ENCODE data around the gene GRIA1. TPM values are rescaled to one million over a fixed set of nuclear protein-coding genes. Genes with fewer than 3 reads are reported as not detected.

GRIA1 gene
- total RNA-seq, 1 donor from 2014 or later = not detected

DNA sequence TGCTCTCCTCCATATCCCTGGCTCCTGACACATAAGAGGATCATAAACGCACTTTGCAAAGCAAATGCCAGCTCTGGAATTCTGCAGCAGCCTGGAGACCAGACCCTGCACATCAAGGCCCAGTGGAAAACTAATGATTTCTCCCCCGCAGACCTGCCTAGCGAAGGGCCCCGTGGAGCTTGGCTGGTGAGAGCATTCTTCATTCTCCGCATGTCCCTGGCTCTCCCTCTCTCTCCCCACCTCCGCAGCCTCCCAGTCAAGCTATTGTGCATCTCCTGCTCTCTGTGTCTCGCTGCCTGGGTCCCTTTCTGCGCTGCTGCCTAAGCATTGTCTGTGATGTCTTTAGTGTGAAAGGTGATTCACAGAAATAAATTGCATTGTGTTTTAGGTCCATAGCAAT is 46.7 kb downstream of the GRIA1 start:
- H3K27me3 Mint-ChIP-seq (ENCODE audit: insufficient read depth) = no peaks in the 10 kb centered on the region
- intact Hi-C loops (cut with micrococcal nuclease) = no loop called here
- H3K4me3 Mint-ChIP-seq = no peak overlapping the region
- no peak overlapping the region for H3K27ac Mint-ChIP-seq
- H3K4me1 Mint-ChIP-seq (ENCODE audit: low read depth) = no peaks in the 10 kb centered on the region
- H3K36me3 Mint-ChIP-seq (ENCODE audit: low read depth) = no peaks in the 10 kb centered on the region
- H3K9me3 Mint-ChIP-seq = no peaks in the 10 kb centered on the region
- no peak for DNase-seq (ENCODE audit: low spot score)

DNA sequence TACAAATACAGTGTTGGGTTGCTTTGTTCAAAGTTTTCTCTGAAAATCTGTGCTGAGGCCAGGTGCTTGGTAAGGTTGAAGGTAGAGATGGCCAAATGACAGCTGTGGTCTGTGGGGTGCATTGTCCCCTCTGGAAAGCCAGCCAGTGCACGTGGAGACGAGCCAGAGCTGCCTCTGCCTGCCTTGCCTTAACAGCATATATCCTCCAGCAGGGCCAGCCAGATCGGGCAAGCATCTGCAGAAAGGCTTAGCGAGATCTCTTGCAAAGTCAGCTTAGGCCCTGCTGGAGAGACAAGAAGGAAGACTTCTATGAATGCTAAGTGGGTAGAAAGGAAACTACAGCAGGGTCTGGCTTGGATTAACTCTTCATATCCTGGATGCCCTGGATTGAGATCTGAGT is 49.5 kb downstream of the GRIA1 start:
- no peak overlapping the region for H3K4me3 Mint-ChIP-seq
- no peak for DNase-seq (ENCODE audit: low spot score)
- no peaks in the 10 kb centered on the region for H3K9me3 Mint-ChIP-seq
- H3K36me3 Mint-ChIP-seq (ENCODE audit: low read depth) = no peaks in the 10 kb centered on the region
- H3K27ac Mint-ChIP-seq = no peak overlapping the region
- intact Hi-C loops (cut with micrococcal nuclease) = no loop called here
- no peaks in the 10 kb centered on the region for H3K4me1 Mint-ChIP-seq (ENCODE audit: low read depth)
- no peaks in the 10 kb centered on the region for H3K27me3 Mint-ChIP-seq (ENCODE audit: insufficient read depth)

DNA sequence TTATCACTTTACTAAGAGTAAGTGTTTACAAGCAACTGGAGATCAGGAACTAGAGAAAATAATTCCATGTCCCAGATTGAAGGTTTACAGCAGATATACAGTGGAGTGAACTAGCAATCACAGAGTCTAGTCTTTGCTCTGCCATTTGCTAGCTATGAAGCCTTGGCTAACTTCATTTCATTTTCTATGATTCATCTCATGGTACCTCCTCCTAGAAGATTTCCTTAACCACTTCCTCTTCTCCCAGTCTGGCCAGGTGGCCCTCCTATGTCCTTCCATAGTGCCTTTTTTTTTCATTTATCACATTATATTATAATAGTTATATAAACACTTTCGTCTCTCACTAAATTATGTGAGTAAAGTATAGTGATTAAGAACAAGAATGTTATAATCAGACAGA is 52.1 kb downstream of the GRIA1 start:
- Mint-ChIP-seq H3K27me3 (ENCODE audit: insufficient read depth) (no peaks in the 10 kb centered on the region), H3K9me3 (no peaks in the 10 kb centered on the region), H3K36me3 (ENCODE audit: low read depth) (no peaks in the 10 kb centered on the region), H3K27ac (no peak overlapping the region), H3K4me3 (no peak overlapping the region), H3K4me1 (ENCODE audit: low read depth) (no peaks in the 10 kb centered on the region)
- no peak for DNase-seq (ENCODE audit: low spot score)
- intact Hi-C loops (cut with micrococcal nuclease) = no loop called here

DNA sequence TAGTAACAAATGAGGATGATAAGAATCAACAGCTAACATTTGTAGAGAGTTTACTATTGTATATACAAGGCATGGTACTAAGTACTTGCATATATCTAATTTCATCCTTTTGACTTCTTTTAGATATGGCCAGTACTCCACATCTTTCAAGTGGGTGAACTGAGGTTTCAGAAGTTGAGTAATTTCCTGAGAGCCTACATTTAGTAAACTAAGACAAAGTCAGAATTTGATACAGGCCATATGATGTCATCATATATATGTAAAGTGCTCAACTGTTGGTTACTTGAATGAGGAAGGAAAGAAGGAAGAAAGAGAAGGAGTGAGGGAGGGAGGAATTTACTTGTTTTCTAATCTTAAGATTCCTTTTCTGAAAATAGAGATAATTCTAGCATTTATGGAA is 52.8 kb downstream of the GRIA1 start:
- Mint-ChIP-seq H3K27ac (no peak overlapping the region), H3K36me3 (ENCODE audit: low read depth) (no peaks in the 10 kb centered on the region), H3K4me3 (no peak overlapping the region), H3K27me3 (ENCODE audit: insufficient read depth) (no peaks in the 10 kb centered on the region), H3K9me3 (no peaks in the 10 kb centered on the region), H3K4me1 (ENCODE audit: low read depth) (no peaks in the 10 kb centered on the region)
- intact Hi-C loops (cut with micrococcal nuclease) = no loop called here
- DNase-seq (ENCODE audit: low spot score) = no peak

DNA sequence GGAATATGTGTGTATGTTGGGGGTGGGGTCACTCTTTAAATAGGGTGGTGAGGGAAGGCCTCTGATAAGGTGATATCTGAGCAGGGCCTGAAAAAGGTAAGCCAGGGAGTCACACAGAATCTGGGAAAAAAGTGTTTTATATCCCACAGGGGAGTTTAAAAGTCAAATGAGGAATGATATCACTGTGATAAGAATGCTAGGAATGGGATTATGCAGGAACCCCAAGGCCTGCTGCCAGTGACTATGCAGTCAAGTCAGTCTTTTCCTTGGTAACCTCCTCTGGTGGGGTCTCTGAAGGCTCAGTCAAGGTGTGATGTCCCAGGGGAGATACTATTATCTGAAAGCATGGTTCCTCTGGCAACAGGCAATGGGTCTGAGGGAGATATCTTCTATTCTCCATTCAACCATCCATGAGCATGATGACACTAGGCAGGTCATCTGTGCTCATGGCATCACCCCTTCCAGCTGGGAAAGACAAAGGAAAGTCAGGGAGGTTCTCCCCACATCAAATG is 53.5 kb downstream of the GRIA1 start:
- no peaks in the 10 kb centered on the region for H3K27me3 Mint-ChIP-seq (ENCODE audit: insufficient read depth)
- H3K36me3 Mint-ChIP-seq (ENCODE audit: low read depth) = no peaks in the 10 kb centered on the region
- H3K4me1 Mint-ChIP-seq (ENCODE audit: low read depth) = no peaks in the 10 kb centered on the region
- H3K4me3 Mint-ChIP-seq = no peak overlapping the region
- intact Hi-C loops (cut with micrococcal nuclease) = no loop called here
- DNase-seq (ENCODE audit: low spot score) = no peak
- no peak overlapping the region for H3K27ac Mint-ChIP-seq
- no peaks in the 10 kb centered on the region for H3K9me3 Mint-ChIP-seq

DNA sequence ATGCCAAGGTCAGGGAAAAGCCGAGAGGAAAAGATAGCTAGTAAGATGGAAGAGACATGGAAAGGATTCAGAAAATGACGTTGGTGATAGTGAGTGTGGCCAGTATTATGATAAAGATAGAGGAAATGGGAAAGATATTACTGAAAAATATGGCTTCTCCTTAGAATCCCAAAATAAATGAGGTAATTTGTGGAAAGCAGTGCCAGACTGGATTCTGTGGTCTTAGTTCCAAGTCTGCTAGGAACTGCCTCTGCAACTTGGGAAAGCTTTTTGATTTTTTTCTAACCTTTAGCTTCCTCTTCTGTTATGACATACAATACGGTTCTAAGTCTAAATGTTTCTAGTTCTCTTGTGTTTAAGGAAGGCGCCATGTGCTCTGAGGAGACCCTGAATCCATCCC is 54.2 kb downstream of the GRIA1 start:
- Mint-ChIP-seq H3K27ac (no peak overlapping the region), H3K36me3 (ENCODE audit: low read depth) (no peaks in the 10 kb centered on the region), H3K9me3 (no peaks in the 10 kb centered on the region), H3K4me1 (ENCODE audit: low read depth) (no peaks in the 10 kb centered on the region), H3K4me3 (no peak overlapping the region), H3K27me3 (ENCODE audit: insufficient read depth) (no peaks in the 10 kb centered on the region)
- intact Hi-C loops (cut with micrococcal nuclease) = no loop called here
- no peak for DNase-seq (ENCODE audit: low spot score)

DNA sequence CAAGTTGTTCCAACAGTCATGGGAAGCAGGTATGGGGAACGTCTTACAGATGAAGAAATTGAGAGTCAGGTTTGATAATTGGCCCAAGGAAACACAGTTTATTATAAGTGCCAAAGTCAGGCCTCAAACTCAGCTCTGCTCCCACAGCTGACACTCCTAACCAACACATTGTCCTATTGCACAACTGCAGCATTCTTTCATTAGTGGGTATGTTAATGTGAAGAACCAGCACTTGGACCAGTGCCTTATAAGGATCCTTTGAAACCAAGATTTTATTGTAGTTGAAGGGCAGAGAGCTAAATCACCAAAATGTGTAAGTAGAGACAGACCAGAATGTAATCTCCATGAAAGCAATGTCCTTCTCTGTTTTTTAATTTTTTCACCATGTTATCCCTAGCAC is 56.1 kb downstream of the GRIA1 start:
- no peak for DNase-seq (ENCODE audit: low spot score)
- H3K36me3 Mint-ChIP-seq (ENCODE audit: low read depth) = no peaks in the 10 kb centered on the region
- intact Hi-C loops (cut with micrococcal nuclease) = no loop called here
- H3K27ac Mint-ChIP-seq = no peak overlapping the region
- no peak overlapping the region for H3K4me3 Mint-ChIP-seq
- no peaks in the 10 kb centered on the region for H3K4me1 Mint-ChIP-seq (ENCODE audit: low read depth)
- H3K9me3 Mint-ChIP-seq = no peaks in the 10 kb centered on the region
- no peaks in the 10 kb centered on the region for H3K27me3 Mint-ChIP-seq (ENCODE audit: insufficient read depth)

DNA sequence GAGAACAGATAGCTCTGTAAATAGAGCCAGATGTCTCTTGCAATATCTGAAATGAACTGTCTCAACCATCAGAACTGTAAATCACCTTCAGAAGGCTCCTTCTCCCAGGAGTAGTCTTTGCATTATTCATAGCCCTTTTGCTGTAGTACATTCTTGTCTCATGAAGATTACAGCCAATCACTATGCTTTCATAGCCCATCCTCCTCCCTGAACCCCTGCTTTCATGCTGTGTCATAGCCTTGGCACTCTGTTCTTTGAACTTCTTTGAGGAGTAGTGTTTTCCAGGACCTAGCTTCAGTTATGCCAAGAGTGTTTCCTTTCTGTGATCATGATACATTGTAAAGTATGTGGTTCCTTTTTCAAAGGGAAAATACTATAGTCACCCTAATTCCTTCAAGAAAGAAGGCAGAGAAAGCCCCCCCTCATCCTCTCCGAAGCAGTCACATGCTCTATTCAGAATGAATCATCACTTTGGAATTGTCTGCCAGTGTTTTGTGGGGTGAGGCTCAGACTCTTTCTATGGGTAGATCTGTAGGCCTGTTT is 61.1 kb downstream of the GRIA1 start:
- intact Hi-C loops (cut with micrococcal nuclease) = no loop called here
- no peaks in the 10 kb centered on the region for H3K27me3 Mint-ChIP-seq (ENCODE audit: insufficient read depth)
- H3K9me3 Mint-ChIP-seq = no peaks in the 10 kb centered on the region
- no peaks in the 10 kb centered on the region for H3K4me1 Mint-ChIP-seq (ENCODE audit: low read depth)
- DNase-seq (ENCODE audit: low spot score) = no peak
- H3K27ac Mint-ChIP-seq = no peak overlapping the region
- no peaks in the 10 kb centered on the region for H3K36me3 Mint-ChIP-seq (ENCODE audit: low read depth)
- H3K4me3 Mint-ChIP-seq = no peak overlapping the region

DNA sequence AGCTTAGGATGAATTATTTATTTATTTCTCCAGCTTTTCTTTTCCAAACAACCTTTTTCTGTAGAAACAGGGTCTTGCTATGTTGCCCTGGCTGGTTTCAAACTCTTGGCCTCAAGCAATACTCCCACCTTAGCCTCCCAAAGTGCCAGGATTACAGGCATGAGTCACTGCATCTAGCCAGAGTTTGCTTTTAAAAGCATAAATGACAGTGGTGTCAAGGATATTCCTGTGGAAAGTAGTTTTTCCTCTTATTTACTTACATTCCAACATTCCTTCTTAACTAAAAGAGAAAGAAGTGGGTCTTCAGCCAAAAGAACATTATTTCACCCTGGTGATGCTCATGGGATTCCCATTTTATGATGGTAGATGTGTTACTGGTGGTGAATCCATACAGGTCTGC is 62.4 kb downstream of the GRIA1 start:
- no peaks in the 10 kb centered on the region for H3K9me3 Mint-ChIP-seq
- no peak overlapping the region for H3K27ac Mint-ChIP-seq
- DNase-seq (ENCODE audit: low spot score) = no peak
- no peak overlapping the region for H3K4me3 Mint-ChIP-seq
- no peaks in the 10 kb centered on the region for H3K36me3 Mint-ChIP-seq (ENCODE audit: low read depth)
- intact Hi-C loops (cut with micrococcal nuclease) = no loop called here
- H3K27me3 Mint-ChIP-seq (ENCODE audit: insufficient read depth) = no peaks in the 10 kb centered on the region
- no peaks in the 10 kb centered on the region for H3K4me1 Mint-ChIP-seq (ENCODE audit: low read depth)

DNA sequence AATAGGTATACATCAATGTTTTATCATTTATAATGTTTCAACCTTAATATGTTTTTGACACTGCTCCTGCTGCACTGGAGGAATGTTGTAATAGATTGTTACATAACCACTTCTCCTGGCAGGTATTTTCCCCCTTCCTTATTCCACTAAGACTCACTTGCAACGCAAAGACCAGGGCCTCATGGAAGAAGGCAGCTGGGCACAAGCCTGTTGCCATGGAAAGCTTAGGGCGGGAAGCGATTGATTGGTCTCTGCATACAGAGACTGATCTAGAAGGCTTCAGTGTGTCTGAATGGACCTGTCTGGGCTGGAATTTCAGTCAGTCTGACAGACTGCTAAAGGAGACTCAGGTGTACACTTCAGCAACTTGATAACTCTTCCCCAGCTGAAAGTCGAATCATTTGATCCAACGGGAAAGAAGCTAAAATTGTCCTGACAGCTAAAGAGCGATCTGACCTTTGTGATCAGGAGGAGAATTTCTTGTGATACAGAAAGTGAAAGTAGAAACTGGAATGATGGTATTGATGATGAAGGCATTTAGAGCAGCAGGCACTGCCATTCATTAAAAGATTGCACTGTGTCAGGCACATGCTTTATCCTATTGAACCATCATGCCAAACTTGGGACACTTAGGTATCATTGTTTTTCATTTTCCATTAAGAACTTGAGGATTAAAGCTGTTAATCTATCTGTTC is 65.1 kb downstream of the GRIA1 start:
- intact Hi-C loops (cut with micrococcal nuclease) = no loop called here
- no peak for DNase-seq (ENCODE audit: low spot score)
- Mint-ChIP-seq H3K4me3 (no peak overlapping the region), H3K4me1 (ENCODE audit: low read depth) (no peaks in the 10 kb centered on the region), H3K27me3 (ENCODE audit: insufficient read depth) (no peaks in the 10 kb centered on the region), H3K9me3 (no peaks in the 10 kb centered on the region), H3K27ac (no peak overlapping the region), H3K36me3 (ENCODE audit: low read depth) (no peaks in the 10 kb centered on the region)

DNA sequence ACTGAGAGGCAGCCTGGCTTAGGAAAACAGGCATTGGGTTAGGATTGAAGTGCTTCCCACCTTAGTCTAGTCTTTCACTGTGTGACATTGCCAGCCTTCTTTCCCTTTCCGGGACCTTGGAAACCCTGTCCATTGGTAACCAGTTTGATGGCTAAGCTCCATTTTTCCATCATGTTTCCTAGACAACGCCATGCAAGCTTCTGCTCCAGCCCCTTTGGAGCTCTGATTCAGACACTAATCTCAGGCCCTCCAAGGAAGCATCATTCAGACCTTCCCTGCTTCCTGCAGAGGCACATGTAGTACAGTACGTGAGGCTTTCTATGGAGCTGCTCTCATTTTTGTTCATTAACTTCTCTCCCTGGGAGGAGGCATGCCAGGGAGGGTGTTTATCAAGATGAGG is 68.5 kb downstream of the GRIA1 start:
- H3K4me3 Mint-ChIP-seq = no peak overlapping the region
- DNase-seq (ENCODE audit: low spot score) = no peak
- intact Hi-C loops (cut with micrococcal nuclease) = no loop called here
- no peaks in the 10 kb centered on the region for H3K27me3 Mint-ChIP-seq (ENCODE audit: insufficient read depth)
- H3K27ac Mint-ChIP-seq = no peak overlapping the region
- H3K9me3 Mint-ChIP-seq = no peaks in the 10 kb centered on the region
- no peaks in the 10 kb centered on the region for H3K4me1 Mint-ChIP-seq (ENCODE audit: low read depth)
- no peaks in the 10 kb centered on the region for H3K36me3 Mint-ChIP-seq (ENCODE audit: low read depth)

DNA sequence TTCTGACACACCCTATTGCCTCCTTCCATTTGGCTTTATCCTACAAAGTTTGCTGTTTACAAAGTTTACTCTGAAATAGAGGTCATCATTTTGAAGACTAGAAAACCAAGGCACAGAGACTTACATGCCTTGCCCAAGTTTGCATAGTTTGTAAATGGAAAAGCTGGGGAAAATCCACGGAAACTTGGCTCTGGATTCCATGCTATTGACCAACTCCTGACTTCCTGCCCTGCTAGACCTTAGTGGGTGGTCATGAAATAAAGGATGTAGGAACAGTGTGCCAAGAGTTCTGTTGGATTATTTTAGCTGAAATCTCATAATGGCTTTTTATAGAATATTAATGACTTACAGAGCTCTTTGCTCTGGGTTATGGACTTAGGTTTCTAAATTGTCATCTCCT is 69.5 kb downstream of the GRIA1 start:
- no peaks in the 10 kb centered on the region for H3K4me1 Mint-ChIP-seq (ENCODE audit: low read depth)
- H3K27me3 Mint-ChIP-seq (ENCODE audit: insufficient read depth) = no peaks in the 10 kb centered on the region
- H3K27ac Mint-ChIP-seq = no peak overlapping the region
- intact Hi-C loops (cut with micrococcal nuclease) = no loop called here
- H3K9me3 Mint-ChIP-seq = no peaks in the 10 kb centered on the region
- H3K36me3 Mint-ChIP-seq (ENCODE audit: low read depth) = no peaks in the 10 kb centered on the region
- DNase-seq (ENCODE audit: low spot score) = no peak
- H3K4me3 Mint-ChIP-seq = no peak overlapping the region

DNA sequence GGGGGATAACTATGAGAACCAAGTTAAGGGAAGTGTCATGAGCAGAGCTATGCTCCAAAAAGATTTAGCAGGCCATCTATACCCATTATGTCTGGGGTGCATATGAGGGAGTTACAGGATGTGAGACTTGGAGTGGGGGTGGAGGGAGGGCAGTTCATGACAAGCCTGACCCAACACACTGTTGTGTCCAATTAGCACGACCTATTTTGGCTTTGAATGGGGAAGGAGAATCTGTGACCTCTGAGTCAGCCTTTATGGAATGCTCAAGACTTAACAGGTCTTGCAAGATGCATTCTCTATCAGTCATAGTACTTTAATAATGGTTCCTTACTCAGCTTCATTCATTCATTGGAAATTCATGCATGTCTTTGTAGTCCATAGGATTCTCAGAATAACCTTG is 71.7 kb downstream of the GRIA1 start:
- H3K4me3 Mint-ChIP-seq = no peak overlapping the region
- H3K4me1 Mint-ChIP-seq (ENCODE audit: low read depth) = no peaks in the 10 kb centered on the region
- no peaks in the 10 kb centered on the region for H3K36me3 Mint-ChIP-seq (ENCODE audit: low read depth)
- H3K27me3 Mint-ChIP-seq (ENCODE audit: insufficient read depth) = no peaks in the 10 kb centered on the region
- H3K27ac Mint-ChIP-seq = no peak overlapping the region
- DNase-seq (ENCODE audit: low spot score) = no peak
- intact Hi-C loops (cut with micrococcal nuclease) = no loop called here
- H3K9me3 Mint-ChIP-seq = no peaks in the 10 kb centered on the region

DNA sequence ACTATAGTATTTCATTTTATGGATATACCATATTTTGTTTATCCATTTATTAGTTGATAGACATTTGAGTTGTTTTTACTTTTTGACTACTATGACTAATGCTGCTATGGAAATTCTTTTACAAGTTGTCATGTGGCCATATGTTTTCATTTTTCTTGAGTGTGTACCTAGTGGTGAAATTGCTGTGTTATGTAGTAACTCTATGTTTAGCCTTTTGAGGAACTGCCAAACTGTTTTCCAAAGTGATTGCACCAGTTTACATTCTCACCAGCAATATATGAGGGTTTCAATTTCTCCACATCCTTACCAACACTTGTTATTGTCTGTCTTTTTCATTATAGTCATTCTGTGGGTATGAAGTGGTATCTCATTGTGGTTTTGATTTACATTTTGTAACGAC is 75.4 kb downstream of the GRIA1 start:
- no peaks in the 10 kb centered on the region for H3K36me3 Mint-ChIP-seq (ENCODE audit: low read depth)
- intact Hi-C loops (cut with micrococcal nuclease) = no loop called here
- DNase-seq (ENCODE audit: low spot score) = no peak
- no peaks in the 10 kb centered on the region for H3K27me3 Mint-ChIP-seq (ENCODE audit: insufficient read depth)
- no peaks in the 10 kb centered on the region for H3K9me3 Mint-ChIP-seq
- no peaks in the 10 kb centered on the region for H3K4me1 Mint-ChIP-seq (ENCODE audit: low read depth)
- H3K27ac Mint-ChIP-seq = no peak overlapping the region
- H3K4me3 Mint-ChIP-seq = no peak overlapping the region

Data from activated T-helper 1 cell treated with anti-CD3 and anti-CD28 coated beads, Interleukin-12 subunit alpha, Interleukin-12 subunit beta, Interleukin-2, Interleukin-4 antibody, amounts not matched to agents 30 ng/mL and 10 ng/mL and 1 ng/mL, durations not matched to agents 14 hours and 24 hours and 36 hours (primary cell).